Measurements from ENCODE around the gene CHST8. TPM values are rescaled to one million over a fixed set of nuclear protein-coding genes. Genes with fewer than 3 reads are reported as not detected.
A peak's percentile ranks its signal among the peaks of the same experiment; 100 is the strongest.
"Not testable (repeated sequence)": the region's sequence is repeated elsewhere in the genome, so short reads cannot be mapped to it uniquely, and the experiment has no call there.

CHST8 gene
- total RNA-seq, 1 donor from 2014 or later = not detected

GRCh38 chr19:33613620-33614000 lies 8.1 kb upstream of the CHST8 start:
- DNase-seq (no peak), ATAC-seq (ENCODE audit: poor library complexity) (no peak)

DNA sequence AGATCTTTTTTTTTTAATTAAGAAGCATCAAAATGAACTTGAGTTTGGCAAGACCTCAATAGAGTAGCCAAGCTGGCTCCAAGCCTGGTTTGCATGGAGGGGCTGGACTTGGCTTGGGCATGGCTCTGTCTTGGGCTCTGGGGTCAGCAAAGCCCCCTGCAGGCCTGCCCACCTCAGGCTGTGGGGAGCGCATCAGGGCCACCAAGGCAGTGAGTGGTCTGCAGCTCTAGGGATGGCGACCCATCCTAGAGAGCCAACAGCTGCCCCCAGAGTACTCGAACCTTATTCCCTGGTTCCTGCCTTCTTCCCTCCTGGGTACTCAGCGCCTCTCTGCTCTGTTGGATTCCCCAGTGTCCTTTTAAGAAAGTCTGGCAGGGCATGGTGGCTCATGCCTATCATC lies 5.4 kb upstream of the CHST8 start:
- DNase-seq = no peak
- intact Hi-C loops (cut with DNase I) = no loop called here
- ATAC-seq (ENCODE audit: poor library complexity) = no peak

More at GRCh38 chr19:33613620-33614000, 8.1 kb upstream of the CHST8 start:
- intact Hi-C loops (cut with DNase I) = no loop called here

DNA sequence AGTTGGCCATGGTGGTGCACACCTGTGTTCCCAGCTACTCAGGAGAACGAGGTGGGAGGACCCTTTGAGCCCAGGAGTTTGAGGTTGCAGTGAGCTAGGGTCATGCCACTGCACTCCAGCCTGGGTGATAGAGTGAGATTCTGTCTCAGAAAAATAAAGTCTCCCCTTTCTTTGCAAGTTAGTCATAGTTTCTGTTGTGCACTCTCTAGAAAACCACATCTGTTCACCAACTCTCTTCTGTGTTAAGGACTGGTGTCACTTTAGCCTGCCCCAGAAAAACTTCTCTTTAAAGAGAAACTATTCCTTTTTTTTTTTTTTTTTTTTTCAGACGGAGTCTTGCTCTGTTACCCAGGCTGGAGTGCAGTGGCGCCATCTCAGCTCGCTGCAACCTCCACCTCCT lies 4.9 kb upstream of the CHST8 start:
- ATAC-seq (ENCODE audit: poor library complexity) (no peak), DNase-seq (no peak)

DNA sequence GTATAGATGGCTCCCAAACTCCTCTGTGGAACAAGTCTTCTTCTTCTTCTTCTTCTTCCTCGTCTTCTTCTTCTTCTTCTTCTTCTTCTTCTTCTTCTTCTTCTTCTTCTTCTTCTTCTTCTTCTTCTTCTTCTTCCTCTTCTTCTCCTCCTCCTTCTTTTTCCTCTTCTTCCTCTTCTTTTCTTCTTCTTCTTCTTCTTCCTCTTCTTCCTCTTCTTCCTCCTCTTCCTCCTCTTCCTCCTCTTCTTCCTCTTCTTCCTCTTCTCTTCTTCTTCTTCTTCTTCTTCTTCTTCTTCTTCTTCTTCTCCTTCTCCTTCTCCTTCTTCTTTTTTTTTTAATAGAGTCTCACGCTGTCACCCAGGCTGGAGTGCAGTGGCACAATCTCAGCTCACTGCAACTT lies 3.4 kb upstream of the CHST8 start:
- intact Hi-C loops (cut with DNase I); ATAC-seq (ENCODE audit: poor library complexity); DNase-seq: not testable (repeated sequence)

More for the DNA sequence above, 4.9 kb upstream of the CHST8 start:
- intact Hi-C loops (cut with DNase I) = no loop called here

GRCh38 chr19:33618884-33619283 lies 2.9 kb upstream of the CHST8 start:
- no peak for DNase-seq
- ATAC-seq (ENCODE audit: poor library complexity) = no peak
- intact Hi-C loops (cut with DNase I) = no loop called here

DNA sequence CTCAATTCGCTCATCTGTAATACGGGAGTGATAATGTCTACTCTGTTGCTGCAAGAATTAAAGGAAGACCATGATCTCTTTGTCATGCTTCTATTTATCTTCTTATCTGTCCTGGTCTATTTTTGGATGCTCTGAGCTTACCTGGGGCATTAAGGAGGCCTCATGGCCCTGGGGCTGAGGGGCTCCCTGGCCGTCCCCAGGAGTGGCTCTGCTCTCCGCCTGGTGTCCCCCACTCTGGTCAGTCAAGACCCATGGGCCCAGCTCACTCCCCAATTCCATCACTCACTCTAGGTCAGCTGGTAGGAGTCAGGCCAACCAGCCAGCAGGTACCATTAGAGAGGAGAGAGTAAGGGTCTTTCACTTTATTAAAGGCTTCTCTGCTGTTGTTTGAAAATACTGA lies 1.1 kb upstream of the CHST8 start:
- DNase-seq (no peak), ATAC-seq (ENCODE audit: poor library complexity) (no peak)
- intact Hi-C loops (cut with DNase I) = no loop called here

DNA sequence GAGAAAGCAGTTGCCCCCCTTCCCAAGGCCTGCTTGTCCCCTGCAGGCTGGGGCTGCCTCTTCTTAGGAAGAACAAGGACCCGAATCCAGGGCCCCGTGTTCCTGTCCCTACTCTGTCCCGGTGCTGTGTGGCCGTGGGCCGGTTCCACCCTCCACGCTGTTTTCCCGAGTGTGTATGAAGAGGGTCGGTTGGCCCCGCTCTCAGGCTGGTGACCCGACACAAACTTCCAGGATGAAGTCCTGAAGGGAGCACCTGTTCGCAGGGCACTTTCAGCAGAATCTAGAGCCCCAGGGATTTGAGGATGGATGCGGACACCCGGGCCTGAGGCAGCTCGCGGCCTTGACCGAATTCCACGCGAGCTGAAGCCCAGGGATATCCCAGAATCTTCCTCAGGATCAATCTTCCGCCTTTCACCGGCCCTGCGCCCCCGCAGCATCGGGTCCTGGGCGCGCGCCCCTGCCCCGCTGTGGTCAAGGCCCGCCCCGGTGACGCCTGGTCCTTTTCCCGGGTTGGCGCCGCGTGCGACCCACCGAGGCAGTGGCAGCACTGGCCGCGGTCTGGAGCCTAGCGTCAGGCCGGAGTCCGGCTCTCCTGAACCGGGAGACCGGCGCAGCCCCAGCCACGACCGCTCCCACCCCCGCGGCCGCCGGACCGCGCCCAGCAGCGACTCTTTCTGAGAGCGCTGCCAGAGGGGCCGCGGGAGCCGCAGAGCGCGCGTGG lies 528 bp upstream of the CHST8 start:
- DNase-seq (no peak), ATAC-seq (ENCODE audit: poor library complexity) (peak; percentile 11)
- intact Hi-C loops (cut with DNase I) = no loop called here

DNA sequence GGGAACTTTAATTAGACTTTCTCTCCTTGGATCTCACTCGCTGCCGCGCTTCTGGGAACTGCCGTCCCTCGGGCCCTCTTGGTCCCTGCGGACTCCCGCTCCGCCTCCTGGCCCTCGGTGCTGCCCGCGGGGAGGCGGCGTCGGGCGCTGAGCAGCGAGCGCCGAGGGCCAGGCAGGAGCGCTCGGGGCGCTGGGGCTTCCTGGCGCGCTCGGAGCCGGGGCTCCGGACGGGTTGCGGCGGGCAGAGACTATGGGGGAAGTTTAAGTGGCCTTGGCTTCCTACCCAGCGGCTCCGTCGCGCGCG lies 704 bp downstream of the CHST8 start:
- intact Hi-C loops (cut with DNase I) = no loop called here
- peak; percentile 39 for ATAC-seq (ENCODE audit: poor library complexity)
- DNase-seq = no peak

GRCh38 chr19:33622809-33623511 lies 1.2 kb downstream of the CHST8 start:
- no peak for DNase-seq
- intact Hi-C loops (cut with DNase I) = no loop called here
- peak; percentile 14 for ATAC-seq (ENCODE audit: poor library complexity)

DNA sequence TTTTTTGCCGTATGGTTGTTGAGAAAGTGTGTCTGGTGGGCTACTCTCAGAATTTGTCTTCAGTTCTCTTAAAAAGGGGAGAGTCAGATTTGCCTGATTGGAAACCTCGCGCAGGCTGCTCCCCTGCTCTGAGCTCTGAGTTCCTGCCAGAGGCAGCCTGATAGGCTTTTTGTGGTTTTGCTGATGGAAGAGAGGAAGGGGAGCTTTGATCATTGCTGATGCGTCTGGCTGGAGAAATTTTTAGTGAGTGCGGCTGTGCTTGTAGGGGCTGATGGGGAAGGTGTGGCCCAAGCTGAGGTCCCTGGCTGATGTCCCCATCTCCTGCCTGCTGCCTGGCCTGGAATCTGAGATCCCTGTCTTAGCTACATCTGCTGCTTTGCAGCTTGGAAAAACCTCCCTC lies 2.8 kb downstream of the CHST8 start:
- ATAC-seq (ENCODE audit: poor library complexity) = no peak
- intact Hi-C loops (cut with DNase I) = no loop called here
- DNase-seq = no peak

DNA sequence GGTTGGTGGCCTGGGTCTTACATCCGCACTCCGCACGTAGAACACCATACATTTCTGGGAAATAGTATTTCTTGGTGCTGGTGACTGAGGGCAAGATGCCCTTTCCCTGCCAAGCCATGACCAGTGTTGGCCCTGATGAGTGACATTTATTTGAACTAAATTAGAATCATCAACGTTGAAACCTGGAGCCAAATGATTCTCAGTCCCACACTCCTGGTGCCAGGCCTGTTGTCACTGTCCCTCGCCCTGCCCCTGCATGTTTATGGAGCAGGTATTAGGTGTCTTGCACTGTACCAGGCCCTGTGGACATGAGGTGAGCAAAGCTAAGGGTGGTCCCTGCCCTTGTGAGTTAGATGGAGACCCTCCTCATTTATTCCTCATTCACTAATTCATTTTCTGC lies 5.8 kb downstream of the CHST8 start:
- intact Hi-C loops (cut with DNase I) = no loop called here
- DNase-seq (no peak), ATAC-seq (ENCODE audit: poor library complexity) (no peak)

- no peak for ATAC-seq (ENCODE audit: poor library complexity)
- DNase-seq = no peak
- intact Hi-C loops (cut with DNase I) = no loop called here
Observed at GRCh38 chr19:33627962-33628839, 6.4 kb downstream of the CHST8 start.

DNA sequence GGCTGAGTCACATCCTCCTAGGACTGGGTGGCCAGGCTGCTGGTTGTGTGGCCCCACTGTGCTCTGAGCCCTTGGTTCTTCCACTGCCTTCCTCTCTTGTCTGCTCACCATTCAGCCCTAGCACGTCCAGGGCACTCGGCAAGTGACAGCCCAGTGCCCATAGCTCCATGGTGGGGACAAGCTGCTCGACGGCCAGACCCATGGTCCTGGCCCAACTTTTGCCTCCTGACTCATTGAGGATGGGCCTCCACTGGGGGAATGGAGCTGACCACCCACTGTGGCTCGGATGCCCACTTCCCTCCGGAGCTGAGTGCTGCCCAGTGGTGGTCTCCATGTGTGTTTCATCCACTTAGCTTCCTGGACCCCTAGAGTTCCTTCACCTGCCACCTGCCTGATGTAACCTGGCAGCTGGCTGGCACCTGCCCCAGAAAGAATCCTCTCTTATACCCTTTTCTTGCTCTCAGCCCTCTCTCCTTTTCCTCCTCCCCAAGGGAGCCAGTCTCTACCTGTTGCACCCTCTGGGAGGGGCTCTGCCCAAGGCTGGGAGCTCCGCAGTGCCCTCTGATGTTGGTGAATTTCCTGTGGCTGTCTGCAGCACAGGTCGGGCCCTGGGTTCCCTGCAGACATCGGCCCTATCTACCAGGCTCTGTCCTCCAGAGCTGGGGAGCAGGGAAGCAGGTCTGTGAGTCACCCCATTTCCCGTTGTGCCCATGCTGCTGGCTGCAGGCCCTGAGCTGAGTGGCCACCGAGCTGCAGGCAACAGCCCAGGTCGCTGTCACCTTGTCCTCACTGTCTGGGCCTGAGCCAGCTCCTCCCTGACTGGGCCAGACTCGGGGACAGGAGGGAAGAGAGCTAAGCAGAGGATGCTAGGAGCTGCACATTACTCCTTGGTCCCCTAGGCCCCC lies 7.4 kb downstream of the CHST8 start:
- ATAC-seq (ENCODE audit: poor library complexity) = no peak
- DNase-seq = no peak
- intact Hi-C loops (cut with DNase I) = no loop called here

- DNase-seq (no peak), ATAC-seq (ENCODE audit: poor library complexity) (no peak)
- intact Hi-C loops (cut with DNase I) = no loop called here
Observed at GRCh38 chr19:33629826-33630375, 8.1 kb downstream of the CHST8 start.

DNA sequence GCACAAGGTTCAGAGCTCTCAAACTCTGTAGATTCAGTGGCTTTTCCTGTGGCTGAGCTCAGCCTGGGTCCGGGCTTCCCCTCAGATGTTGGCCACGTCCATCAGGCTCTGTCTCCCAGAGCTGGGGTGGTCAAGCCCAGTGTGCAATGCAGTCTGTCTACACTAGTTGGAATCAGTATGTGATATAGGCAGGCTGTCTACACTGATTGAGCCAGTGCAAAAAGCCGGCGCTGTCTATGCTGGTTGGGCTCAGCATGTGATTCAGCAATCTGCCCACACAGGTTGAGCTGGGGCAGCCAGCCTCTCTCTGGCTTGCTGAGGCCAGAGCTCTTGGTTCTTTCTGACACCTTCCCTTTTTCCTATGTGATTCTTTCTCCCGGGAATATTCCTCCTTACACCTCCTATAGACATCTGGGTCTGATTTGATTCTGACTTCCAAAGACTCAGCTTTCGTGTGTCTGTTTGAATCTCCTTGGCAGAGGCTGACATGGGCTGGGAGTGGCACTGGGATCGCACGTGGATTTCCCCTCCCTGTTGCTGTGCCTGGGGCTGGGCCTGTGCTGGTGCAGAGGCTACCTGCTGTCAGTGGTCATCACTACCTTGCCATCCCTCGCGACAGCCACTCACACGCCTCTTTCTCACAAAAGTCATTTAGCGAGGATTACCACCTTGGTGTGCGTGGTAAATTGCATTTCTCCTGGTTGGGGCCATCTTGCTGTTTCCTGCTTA lies 9.3 kb downstream of the CHST8 start:
- DNase-seq (no peak), ATAC-seq (ENCODE audit: poor library complexity) (no peak)
- intact Hi-C loops (cut with DNase I) = no loop called here

DNA sequence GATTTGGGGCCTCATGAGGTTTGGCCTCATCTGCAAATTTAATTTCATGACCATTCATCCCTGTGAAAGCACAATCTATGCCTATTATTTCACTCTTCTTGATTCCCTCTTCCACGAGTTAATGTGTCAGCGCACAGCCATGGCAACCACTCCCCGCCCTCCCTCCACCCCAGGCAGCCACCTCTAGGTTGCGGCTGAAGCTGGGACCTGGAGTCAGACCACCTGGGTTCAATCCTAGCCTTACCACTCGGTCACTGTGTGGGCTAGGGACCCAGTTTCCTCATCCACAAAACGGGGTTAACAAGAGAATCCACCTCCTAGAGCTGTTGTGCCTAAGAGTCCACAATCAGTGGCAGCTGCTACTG lies 9.8 kb downstream of the CHST8 start:
- ATAC-seq (ENCODE audit: poor library complexity) = no peak
- no peak for DNase-seq
- intact Hi-C loops (cut with DNase I) = no loop called here

DNA sequence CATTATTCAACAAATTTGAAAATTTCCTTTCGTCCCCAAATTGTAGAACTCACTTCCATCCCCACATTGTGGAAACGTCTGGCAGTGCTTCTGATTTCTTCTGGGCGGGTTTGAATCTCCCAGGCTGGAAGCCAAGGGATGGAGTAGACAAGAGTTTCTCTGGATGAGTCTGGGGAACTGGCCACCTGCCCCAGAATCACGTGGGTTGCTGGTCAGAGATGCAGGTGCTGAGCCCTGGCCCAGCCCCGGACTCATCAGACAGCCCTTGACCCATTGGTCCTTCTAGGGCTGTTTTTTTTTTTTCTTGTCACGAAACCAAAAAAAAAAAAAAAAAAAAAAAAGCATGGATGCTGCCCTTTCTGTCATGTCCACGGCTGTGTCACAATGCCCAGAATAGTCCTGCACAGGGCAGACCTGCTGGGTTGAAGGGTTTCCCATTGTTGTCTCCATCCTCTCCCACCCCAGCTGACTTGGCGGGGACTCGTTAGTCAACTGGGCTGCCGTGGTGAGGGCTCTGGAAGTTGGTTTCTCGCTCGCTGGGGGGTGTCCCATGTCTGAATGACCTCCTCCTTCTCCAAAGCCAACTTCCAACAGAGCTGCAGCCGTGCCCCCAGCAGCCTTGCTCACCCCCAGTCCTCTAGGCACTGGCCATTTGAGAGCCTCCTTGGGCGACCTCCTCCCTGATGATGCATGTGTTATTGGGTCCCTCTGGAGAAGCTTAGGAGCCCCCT lies 12.8 kb downstream of the CHST8 start:
- intact Hi-C loops (cut with DNase I) = no loop called here
- DNase-seq = no peak
- ATAC-seq (ENCODE audit: poor library complexity) = no peak
